H1 (cell line): ENCODE measurements around the gene GSTM3. TPM values are rescaled to one million over a fixed set of nuclear protein-coding genes. Genes with fewer than 3 reads are reported as not detected.

Experiments used
- ASH2L ChIP-seq: fragments of 200-600, 300-600 bp; sonication (generic); IDR thresholded peaks from one replicate; pipeline ENCODE4 v1.7.1; 2017; ENCODE audit warnings: low read length
- BRCA1 ChIP-seq: IDR thresholded peaks from 2 replicates; pipeline ENCODE4 v1.6.1; 2012; ENCODE audit warnings: low read depth, low read length, improper control_type of control experiment
- CBX8 ChIP-seq: fragments of 300-800, 300-1000 bp; sonication (generic); IDR thresholded peaks from 2 replicates; pipeline ENCODE4 v1.7.1; 2016; ENCODE audit warnings: low read depth, low read length, borderline replicate concordance
- CHD1 ChIP-seq: IDR thresholded peaks from 2 replicates; pipeline ENCODE4 v1.6.1; 2012; ENCODE audit warnings: low read depth, low read length, improper control_type of control experiment
- CREB1 ChIP-seq: IDR thresholded peaks from 2 replicates; pipeline ENCODE4 v1.6.1; 2012; ENCODE audit warnings: inconsistent platforms
- EZH2 ChIP-seq: fragments of 200-600 bp; sonication (generic); IDR thresholded peaks from 2 replicates; pipeline ENCODE4 v1.7.1; 2012; ENCODE audit warnings: low read depth, mild to moderate bottlenecking, moderate library complexity, low read length, inconsistent platforms; ENCODE audit not compliant: severe bottlenecking
- GABPA ChIP-seq: IDR thresholded peaks from 2 replicates; pipeline ENCODE4 v1.6.1; 2011; ENCODE audit warnings: mild to moderate bottlenecking, low read length, moderate library complexity, borderline replicate concordance; ENCODE audit not compliant: insufficient read depth
- HDAC2 ChIP-seq, 2 experiments: fragments of 300-600 bp in 1 of 2; sonication (generic) in 1 of 2; IDR thresholded peaks; 2 replicates each; pipeline ENCODE4 v1.6.1; 2011 to 2012; ENCODE audit warnings: low read depth in 2 of 2, low read length in 2 of 2, mild to moderate bottlenecking in 2 of 2, moderate library complexity in 2 of 2, borderline replicate concordance in 1 of 2, inconsistent platforms in 1 of 2
- POLR2A ChIP-seq, 2 experiments: IDR thresholded peaks; 1 replicate in 1 of 2; 2 replicates in 1 of 2; pipeline ENCODE4 v1.6.1; 2011; ENCODE audit warnings: low read depth in 2 of 2, low read length in 2 of 2, mild to moderate bottlenecking in 2 of 2; ENCODE audit errors: control extremely low read depth in 1 of 2
- POLR2AphosphoS5 ChIP-seq: IDR thresholded peaks from 2 replicates; pipeline ENCODE4 v1.6.1; 2011; ENCODE audit warnings: low read depth, low read length
- POU5F1 ChIP-seq: IDR thresholded peaks from 2 replicates; pipeline ENCODE4 v1.6.1; 2011; ENCODE audit warnings: low read depth, mild to moderate bottlenecking, low read length, moderate library complexity
- RNF2 ChIP-seq: fragments of 200-900, 300-1000 bp; sonication (generic); IDR thresholded peaks from 2 replicates; pipeline ENCODE4 v1.7.1; 2016; ENCODE audit warnings: borderline replicate concordance, low read depth, mild to moderate bottlenecking, antibody characterized with exemption, low read length; ENCODE audit not compliant: poor library complexity, severe bottlenecking; ENCODE audit errors: missing control alignments
- RXRA ChIP-seq: IDR thresholded peaks from 2 replicates; pipeline ENCODE4 v1.6.1; 2011; ENCODE audit warnings: low read depth, mild to moderate bottlenecking, low read length, moderate library complexity; ENCODE audit not compliant: insufficient read depth
- SP4 ChIP-seq: IDR thresholded peaks from 2 replicates; pipeline ENCODE4 v1.6.1; 2012; ENCODE audit warnings: low read length, inconsistent platforms
- SUZ12 ChIP-seq: fragments of 200-600 bp; sonication (generic); IDR thresholded peaks from 2 replicates; pipeline ENCODE4 v1.6.1; 2012; ENCODE audit warnings: mild to moderate bottlenecking, inconsistent platforms, low read length, moderate library complexity, mixed read lengths
- TAF7 ChIP-seq: optimal IDR thresholded peaks from 2 replicates; pipeline ENCODE3; 2011; ENCODE audit warnings: low read depth, mild to moderate bottlenecking, inconsistent platforms, low read length, moderate library complexity, borderline replicate concordance
- polyA plus RNA-seq, 7 experiments: library from polyadenylated mRNA; depleted of rRNA in 3 of 7; stranded (reverse) in 5 of 7; unstranded in 2 of 7; fragments of >200 nt in 5 of 7; fragments of 200-250 nt in 2 of 7; gene quantifications; 1 replicate in 5 of 7; 2 replicates in 1 of 7; 4 replicates in 1 of 7; pipeline versions ENCODE4 v1.2.1 to v1.2.3, GENCODE V29; 2011 to 2013; ENCODE audit warnings: missing spikeins in 2 of 7, mixed read lengths in 2 of 7
- total RNA-seq: library from RNA; stranded (reverse); fragmentation: NEBNext Ultra II Directional; extraction: Animal tissue kit (Norgen Biotek cat#: 25700); gene quantifications from 2 replicates; pipeline ENCODE4 v1.2.1, GENCODE V29; 2021
- TF ChIP-seq, protein P1 (sequence below), 3 experiments: IDR thresholded peaks; 1 replicate in 2 of 3; 2 replicates in 1 of 3; pipeline versions ENCODE4 v1.5.1 to v1.6.1; 2011; ENCODE audit warnings: low read length in 3 of 3, mild to moderate bottlenecking in 3 of 3, inconsistent platforms in 2 of 3, low read depth in 1 of 3, moderate library complexity in 1 of 3; ENCODE audit not compliant: insufficient read depth in 1 of 3; ENCODE audit errors: control extremely low read depth in 1 of 3
- TF ChIP-seq, protein P2 (sequence below): IDR thresholded peaks from 2 replicates; pipeline ENCODE4 v1.6.1; 2011; ENCODE audit warnings: low read depth, mild to moderate bottlenecking, low read length; ENCODE audit not compliant: insufficient read depth
- TF ChIP-seq, protein P3 (sequence below): IDR thresholded peaks from 2 replicates; pipeline ENCODE4 v1.6.1; 2012; ENCODE audit warnings: inconsistent platforms

The GSTM3 gene
- total and polyA plus RNA-seq, 2 of the 8 experiments (the other 6 are each of a cell fraction or from before 2014, with no cell fraction given): 2.2 to 5.1 TPM

DNA sequence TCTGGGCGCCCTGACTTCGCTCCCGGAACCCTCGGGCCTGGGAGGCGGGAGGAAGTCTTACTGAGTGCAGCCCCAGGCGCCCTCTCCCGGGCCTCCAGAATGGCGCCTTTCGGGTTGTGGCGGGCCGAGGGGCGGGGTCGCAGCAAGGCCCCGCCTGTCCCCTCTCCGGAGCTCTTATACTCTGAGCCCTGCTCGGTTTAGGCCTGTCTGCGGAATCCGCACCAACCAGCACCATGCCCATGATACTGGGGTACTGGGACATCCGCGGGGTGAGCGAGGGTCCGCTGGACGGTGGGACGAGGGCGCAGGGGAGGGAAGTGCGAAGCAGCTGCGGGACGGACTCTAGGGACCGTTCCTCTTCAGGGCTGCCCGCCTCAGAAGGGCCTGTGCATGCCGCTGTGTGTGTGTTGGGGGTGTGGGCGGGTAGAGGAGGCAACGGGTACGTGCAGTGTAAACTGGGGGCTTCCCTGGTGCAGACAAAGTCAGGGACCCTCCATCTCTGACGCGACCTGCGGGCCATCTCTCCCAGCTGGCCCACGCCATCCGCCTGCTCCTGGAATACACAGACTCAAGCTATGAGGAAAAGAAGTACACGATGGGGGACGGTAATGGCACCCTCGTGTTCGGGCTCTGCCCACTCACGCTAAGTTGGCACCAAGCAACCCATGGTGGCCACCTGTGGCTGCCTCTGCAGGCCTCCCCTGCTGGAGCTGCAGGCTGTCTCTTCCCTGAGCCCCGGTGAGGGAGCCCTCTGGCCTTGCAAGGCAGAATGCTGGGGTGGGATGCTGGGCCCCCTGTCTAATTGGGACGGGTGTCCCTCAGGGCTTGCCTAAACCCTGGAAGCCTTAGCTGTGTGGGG lies 53.0 kb downstream of the GSTM3 start, which contains the start of gene GSTM1 (continued):
- TF ChIP-seq POU5F1 (no peak), POLR2AphosphoS5 (0 out of 2 replicates have a peak, but pooled peaks have one; percentile 52), POLR2A (IDR thresholded peaks at IDR 0.05; ENCODE audit: control extremely low read depth in 1 of 2, low read depth in 2 of 2, low read length in 2 of 2) (peak in 1 of 2 experiments; percentile 64; a peak in 1 of 3 replicates), RXRA (no peak), RNF2 (no peak), SUZ12 (no peak), SP4 (no peak), ASH2L (no peak), CBX8 (no peak), CREB1 (no peak), TAF7 (no peak), EZH2 (no peak), HDAC2 (IDR thresholded peaks at IDR 0.05; ENCODE audit: borderline replicate concordance in 1 of 2, low read depth in 2 of 2, low read length in 2 of 2) (no peak), BRCA1 (no peak), CHD1 (no peak), GABPA (no peak)
- TF ChIP-seq, protein P1, sequence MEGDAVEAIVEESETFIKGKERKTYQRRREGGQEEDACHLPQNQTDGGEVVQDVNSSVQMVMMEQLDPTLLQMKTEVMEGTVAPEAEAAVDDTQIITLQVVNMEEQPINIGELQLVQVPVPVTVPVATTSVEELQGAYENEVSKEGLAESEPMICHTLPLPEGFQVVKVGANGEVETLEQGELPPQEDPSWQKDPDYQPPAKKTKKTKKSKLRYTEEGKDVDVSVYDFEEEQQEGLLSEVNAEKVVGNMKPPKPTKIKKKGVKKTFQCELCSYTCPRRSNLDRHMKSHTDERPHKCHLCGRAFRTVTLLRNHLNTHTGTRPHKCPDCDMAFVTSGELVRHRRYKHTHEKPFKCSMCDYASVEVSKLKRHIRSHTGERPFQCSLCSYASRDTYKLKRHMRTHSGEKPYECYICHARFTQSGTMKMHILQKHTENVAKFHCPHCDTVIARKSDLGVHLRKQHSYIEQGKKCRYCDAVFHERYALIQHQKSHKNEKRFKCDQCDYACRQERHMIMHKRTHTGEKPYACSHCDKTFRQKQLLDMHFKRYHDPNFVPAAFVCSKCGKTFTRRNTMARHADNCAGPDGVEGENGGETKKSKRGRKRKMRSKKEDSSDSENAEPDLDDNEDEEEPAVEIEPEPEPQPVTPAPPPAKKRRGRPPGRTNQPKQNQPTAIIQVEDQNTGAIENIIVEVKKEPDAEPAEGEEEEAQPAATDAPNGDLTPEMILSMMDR (IDR thresholded peaks at IDR 0.05; ENCODE audit: control extremely low read depth in 1 of 3, insufficient read depth in 1 of 3, low read depth in 1 of 3, low read length in 3 of 3): peak in 2 of 3 experiments; percentile 29 to 56; a peak in 3 of 4 replicates
- TF ChIP-seq, protein P2, sequence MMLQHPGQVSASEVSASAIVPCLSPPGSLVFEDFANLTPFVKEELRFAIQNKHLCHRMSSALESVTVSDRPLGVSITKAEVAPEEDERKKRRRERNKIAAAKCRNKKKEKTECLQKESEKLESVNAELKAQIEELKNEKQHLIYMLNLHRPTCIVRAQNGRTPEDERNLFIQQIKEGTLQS: no peak
- TF ChIP-seq, protein P3, sequence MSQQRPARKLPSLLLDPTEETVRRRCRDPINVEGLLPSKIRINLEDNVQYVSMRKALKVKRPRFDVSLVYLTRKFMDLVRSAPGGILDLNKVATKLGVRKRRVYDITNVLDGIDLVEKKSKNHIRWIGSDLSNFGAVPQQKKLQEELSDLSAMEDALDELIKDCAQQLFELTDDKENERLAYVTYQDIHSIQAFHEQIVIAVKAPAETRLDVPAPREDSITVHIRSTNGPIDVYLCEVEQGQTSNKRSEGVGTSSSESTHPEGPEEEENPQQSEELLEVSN: 0 out of 2 replicates have a peak, but pooled peaks have one; percentile 30
